Measurements from ENCODE around the gene ZHX3. TPM values are rescaled to one million over a fixed set of nuclear protein-coding genes. Genes with fewer than 3 reads are reported as not detected.

The ZHX3 gene
- total RNA-seq, 8 experiments from 2014 or later: 6.6 to 20.6 (median 13.0) TPM

DNA sequence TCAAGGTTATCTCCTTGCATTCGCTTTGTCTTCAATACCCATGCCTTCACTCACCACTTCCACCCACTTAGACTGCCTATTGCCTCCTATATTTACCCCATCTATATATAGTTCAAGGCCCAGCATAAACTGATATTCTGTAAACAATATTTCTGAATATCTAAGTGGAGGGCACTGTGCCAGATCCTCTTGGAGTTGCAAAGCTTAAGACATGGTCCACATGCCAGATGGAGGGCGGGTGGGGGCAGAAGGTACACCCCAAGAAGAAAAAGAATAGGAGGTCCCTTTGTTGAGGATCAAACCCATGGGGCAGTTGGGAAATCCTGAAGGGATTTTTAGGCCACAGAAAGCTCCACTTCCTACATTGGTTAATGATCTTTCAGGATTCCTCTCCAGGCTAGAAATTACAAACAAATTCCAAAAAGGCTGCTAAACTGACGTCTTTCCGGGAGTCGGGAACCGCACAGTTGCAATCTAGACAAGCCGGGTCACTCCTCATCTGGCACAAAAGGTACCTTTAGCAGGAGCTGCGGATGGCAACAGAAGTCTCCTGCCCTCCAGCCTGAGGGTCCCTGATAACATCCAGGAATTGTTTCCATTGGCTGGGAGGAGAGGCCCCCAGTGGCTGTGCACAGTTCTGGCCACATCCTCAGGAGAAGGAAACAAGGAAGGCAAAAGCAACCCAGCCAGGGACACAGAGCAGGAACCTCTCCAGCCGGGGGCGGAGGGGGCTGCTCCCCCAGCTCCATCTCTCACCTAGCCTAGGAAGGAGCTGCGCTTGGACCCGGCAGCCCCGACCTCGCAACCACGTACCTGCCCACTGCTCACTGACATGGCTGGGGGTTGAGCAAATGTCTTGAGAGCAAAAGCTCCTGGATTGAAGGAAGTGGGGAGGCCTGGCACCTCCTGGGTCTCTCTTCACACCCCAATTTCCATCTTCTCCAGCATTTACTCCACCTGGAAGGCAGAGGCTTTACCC lies 17.2 kb upstream of the ZHX3 start:
- peaks cover 0 to 3% of the 10 kb centered on the region in 2 donors for H3K4me1 ChIP-seq (replicated peaks in 1 of 2)
- WGBS, 10 experiments: 79 to 97% (median 85%) methylated on average over 2 to 14 of the region's 15 CpGs; no CpG with 5 or more reads in 2 of the 10 experiments
- no peak overlapping the region for H3K4me3 ChIP-seq
- no peak overlapping the region for H3K27ac ChIP-seq
- in situ Hi-C loops (cut with MboI; ENCODE audit: low pct_unique_long_range_greater_than_20kb in 2 of 9, low sequenced_read_pairs in 9 of 9, unreplicated experiment in 9 of 9): loop anchor here (10.0 to 25.0 kb wide), 5 partner anchors 160 to 372 kb away; no protein-coding TSS in a partner anchor
- ATAC-seq (replicated peaks in 6 of 8): peak in 1 of 8 experiments; percentile 16

DNA sequence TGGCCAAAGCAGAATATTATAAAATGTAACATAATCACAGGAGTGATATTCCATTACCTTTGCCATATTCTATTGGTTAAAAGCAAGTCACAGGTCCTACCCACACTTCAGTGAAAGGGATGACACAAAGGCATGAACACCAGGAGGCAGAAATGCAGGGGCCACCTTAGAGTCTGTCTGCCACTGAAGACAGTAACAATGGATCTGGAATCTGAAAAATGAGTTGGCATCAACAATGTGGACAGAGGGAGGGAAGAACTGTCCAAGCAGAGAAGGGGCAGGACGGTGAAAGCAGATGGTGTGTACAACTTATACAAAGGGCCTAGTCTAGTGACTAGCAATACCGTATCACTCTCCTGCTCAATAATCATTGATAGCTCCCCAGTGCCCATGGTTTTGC lies 16.5 kb upstream of the ZHX3 start:
- ATAC-seq (replicated peaks in 6 of 8): peak in 1 of 8 experiments; percentile 42
- WGBS, 10 experiments: 60 to 100% (median 90%) methylated on average over 1 to 2 of the region's 2 CpGs; no CpG with 5 or more reads in 3 of the 10 experiments
- no peak overlapping the region for H3K4me3 ChIP-seq
- in situ Hi-C loops (cut with MboI; ENCODE audit: low pct_unique_long_range_greater_than_20kb in 2 of 9, low sequenced_read_pairs in 9 of 9, unreplicated experiment in 9 of 9): loop anchor here (10.0 to 25.0 kb wide), 5 partner anchors 159 to 372 kb away; no protein-coding TSS in a partner anchor
- H3K4me1 ChIP-seq (replicated peaks in 1 of 2): peaks cover 3 to 10% of the 10 kb centered on the region in 2 donors
- no peak overlapping the region for H3K27ac ChIP-seq

DNA sequence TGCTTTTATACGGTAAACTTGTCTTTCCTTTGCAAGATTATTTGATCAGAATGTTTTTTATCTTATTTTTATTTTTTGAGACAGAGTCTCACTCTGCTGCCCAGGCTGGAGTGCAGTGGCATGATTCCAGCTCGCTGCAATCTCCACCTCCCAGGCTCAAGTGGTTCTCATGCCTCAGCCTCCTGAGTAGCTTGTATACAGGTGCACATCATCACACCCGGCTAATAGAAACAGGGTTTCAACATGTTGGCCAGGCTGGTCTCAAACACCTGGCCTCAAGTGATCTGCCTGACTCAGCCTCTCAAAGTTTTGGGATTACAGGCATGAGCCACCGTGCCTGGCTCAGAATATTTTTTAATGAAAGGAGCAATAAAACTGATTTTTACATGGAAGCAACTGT lies 14.2 kb upstream of the ZHX3 start:
- ATAC-seq (replicated peaks in 6 of 8): no peak
- WGBS, 10 experiments: 60 to 100% (median 85%) methylated on average over 1 to 4 of the region's 4 CpGs; no CpG with 5 or more reads in 1 of the 10 experiments
- H3K27ac ChIP-seq: no peak overlapping the region
- peaks cover 5 to 10% of the 10 kb centered on the region in 2 donors for H3K4me1 ChIP-seq (replicated peaks in 1 of 2)
- no peak overlapping the region for H3K4me3 ChIP-seq
- in situ Hi-C loops (cut with MboI; ENCODE audit: low pct_unique_long_range_greater_than_20kb in 2 of 9, low sequenced_read_pairs in 9 of 9, unreplicated experiment in 9 of 9): loop anchor here (10.0 to 25.0 kb wide), 5 partner anchors 157 to 369 kb away; no protein-coding TSS in a partner anchor

DNA sequence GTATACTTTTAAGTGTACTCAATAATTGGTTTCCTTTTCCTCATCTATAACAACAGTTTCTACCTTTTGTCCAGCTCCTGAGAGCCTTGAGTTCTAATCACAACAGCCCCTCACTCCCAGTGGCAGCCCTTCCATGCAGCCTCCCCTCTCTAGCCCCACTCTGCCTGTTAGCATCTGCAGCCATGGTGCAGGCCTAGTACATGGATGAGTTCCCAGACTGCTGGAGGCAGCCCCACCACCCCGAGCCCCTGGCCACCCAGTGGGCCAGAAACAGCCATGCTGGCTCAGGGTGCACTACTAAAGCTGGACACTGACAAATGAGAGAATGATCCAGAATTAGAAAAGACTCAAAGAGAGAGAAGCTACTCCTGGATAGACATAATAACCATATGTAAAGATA lies 13.4 kb upstream of the ZHX3 start:
- WGBS, 10 experiments: no CpG with 5 or more reads among the region's 1 CpG
- no peak for ATAC-seq (replicated peaks in 6 of 8)
- H3K4me1 ChIP-seq (replicated peaks in 1 of 2): peaks cover 5 to 10% of the 10 kb centered on the region in 2 donors
- in situ Hi-C loops (cut with MboI; ENCODE audit: low pct_unique_long_range_greater_than_20kb in 2 of 9, low sequenced_read_pairs in 9 of 9, unreplicated experiment in 9 of 9): loop anchor here (10.0 to 25.0 kb wide), 5 partner anchors 156 to 369 kb away; no protein-coding TSS in a partner anchor
- no peak overlapping the region for H3K27ac ChIP-seq
- no peak overlapping the region for H3K4me3 ChIP-seq

DNA sequence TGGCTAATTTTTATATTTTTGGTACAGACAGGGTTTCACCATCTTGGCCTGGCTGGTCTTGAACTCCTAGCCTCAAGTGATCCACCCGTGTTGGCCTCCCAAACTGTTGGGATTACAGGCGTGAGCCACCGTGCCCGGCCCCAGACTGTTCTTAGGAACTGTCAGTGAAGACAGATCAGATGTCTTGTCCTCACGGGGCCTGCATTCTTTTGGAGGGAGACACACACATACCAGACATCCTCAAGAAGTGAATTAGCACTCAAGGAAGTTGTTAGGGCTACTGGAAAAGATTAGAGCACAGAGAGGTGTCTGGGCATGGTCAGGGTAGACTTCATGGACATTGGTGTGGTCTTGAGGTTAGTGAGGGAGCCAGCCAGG lies 12.8 kb upstream of the ZHX3 start:
- no peak overlapping the region for H3K27ac ChIP-seq
- no peak overlapping the region for H3K4me3 ChIP-seq
- in situ Hi-C loops (cut with MboI; ENCODE audit: low pct_unique_long_range_greater_than_20kb in 2 of 9, low sequenced_read_pairs in 9 of 9, unreplicated experiment in 9 of 9): loop anchor here (10.0 to 25.0 kb wide), 5 partner anchors 156 to 368 kb away; no protein-coding TSS in a partner anchor
- H3K4me1 ChIP-seq (replicated peaks in 1 of 2): peaks cover 5 to 10% of the 10 kb centered on the region in 2 donors
- no peak for ATAC-seq (replicated peaks in 6 of 8)
- 0 to 100% (median 87%) methylated on average over 1 to 4 of the region's 5 CpGs; no CpG with 5 or more reads in 4 of the 10 experiments for WGBS, 10 experiments

DNA sequence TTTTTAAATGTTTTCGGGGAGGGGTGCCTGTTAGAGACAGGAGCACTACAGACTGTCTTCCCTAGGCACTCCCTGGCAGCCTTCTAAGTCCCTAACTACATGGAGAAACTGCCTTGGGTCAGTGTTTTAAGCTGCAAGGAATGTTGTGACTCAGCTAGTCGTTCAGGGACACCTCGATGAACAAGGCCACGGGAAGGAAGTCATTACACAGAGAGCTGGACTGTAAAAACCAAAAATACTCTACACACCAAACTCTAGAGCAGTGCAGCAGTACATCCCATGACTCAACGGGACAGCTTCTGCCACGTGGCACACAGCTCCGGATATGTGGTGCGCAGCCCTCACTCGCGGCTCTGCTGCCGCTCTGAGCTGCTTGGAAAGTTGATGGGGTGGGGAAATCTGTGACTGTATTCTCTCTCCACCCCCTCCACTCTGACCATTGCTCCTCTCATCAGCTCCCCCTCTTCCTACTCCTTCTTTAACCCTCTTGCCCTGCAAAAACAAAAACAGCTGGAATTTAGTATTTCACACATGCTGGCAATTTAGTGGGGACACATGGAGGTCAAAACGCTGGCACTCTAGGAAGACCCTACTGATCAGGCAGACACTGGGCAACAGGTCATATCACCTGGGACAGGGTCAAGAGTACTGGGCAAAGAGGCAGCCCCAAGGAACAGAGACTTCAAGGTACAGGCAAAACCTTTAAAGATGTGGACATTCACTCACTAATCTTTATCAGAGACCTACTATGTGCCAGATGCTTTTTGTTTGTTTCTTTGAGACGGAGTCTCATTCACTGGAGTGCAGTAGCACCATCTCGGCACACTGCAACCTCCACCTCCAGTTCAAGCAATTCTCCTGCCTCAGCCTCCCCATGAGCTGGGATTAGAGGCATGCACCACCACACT lies 12.2 kb upstream of the ZHX3 start:
- in situ Hi-C loops (cut with MboI; ENCODE audit: low pct_unique_long_range_greater_than_20kb in 2 of 9, low sequenced_read_pairs in 9 of 9, unreplicated experiment in 9 of 9): loop anchor here (10.0 to 25.0 kb wide), 5 partner anchors 155 to 367 kb away; no protein-coding TSS in a partner anchor
- peak; percentile 49 to 98 (median 70) for ATAC-seq (replicated peaks in 6 of 8)
- 3 to 100% (median 70%) methylated on average over 1 to 11 of the region's 14 CpGs; no CpG with 5 or more reads in 1 of the 10 experiments for WGBS, 10 experiments
- H3K27ac ChIP-seq: no peak overlapping the region
- H3K4me3 ChIP-seq: no peak overlapping the region
- peaks cover 5 to 10% of the 10 kb centered on the region in 2 donors for H3K4me1 ChIP-seq (replicated peaks in 1 of 2)

DNA sequence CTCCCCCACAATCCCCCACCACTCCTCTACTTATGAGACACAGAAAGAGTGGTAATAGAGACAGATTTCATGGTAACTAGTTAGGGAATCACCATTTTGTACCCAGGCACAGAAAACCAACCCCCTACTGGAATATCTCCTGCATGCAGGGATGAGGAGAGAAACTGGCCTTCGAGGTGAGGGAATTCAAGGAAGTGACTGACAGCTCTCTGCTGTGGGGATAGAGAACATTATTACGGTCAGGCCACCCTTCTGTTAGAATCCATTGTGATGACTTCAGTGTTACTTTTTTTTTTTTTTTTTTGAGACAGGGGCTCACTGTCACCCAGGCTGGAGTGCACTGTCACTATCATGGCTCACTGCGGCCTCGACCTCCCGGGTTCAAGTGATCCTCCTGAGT lies 9.6 kb upstream of the ZHX3 start:
- Histone ChIP-seq H3K4me3 (no peak overlapping the region), H3K27ac (no peak overlapping the region), H3K4me1 (replicated peaks in 1 of 2) (peaks cover 5 to 10% of the 10 kb centered on the region in 2 donors)
- 80 to 100% (median 88%) methylated on average over 1 to 4 of the region's 5 CpGs; no CpG with 5 or more reads in 4 of the 10 experiments for WGBS, 10 experiments
- in situ Hi-C loops (cut with MboI; ENCODE audit: low pct_unique_long_range_greater_than_20kb in 2 of 9, low sequenced_read_pairs in 9 of 9, unreplicated experiment in 9 of 9): loop anchor here in 8 of 9 experiments (25.0 kb wide), 3 partner anchors 165 to 365 kb away; no protein-coding TSS in a partner anchor
- ATAC-seq (replicated peaks in 6 of 8): no peak

DNA sequence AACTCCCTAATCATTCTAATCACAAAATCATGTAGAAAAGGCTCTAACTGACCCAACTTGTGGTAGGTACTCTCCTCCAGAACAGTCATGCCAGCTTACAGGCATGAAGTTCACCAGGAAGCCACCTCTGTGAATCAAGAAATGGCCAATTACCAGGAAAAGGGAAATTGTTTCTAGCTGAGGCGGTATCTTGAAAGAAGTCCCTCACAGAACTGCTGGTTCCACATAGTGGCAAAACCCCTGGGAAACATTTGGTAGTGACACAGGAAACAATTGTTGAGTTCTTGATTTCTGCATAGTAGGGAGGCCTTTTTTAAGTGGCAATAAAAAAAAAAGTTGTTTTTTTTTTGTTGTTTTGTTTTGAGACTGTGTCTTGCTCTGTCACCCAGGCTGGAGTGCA lies 3.4 kb upstream of the ZHX3 start:
- ATAC-seq (replicated peaks in 6 of 8): no peak
- Histone ChIP-seq H3K27ac (no peak overlapping the region), H3K4me1 (replicated peaks in 1 of 2) (peaks cover 4 to 7% of the 10 kb centered on the region in 2 donors), H3K4me3 (no peak overlapping the region)
- in situ Hi-C loops (cut with MboI; ENCODE audit: low pct_unique_long_range_greater_than_20kb in 2 of 9, low sequenced_read_pairs in 9 of 9, unreplicated experiment in 9 of 9): no loop called here
- WGBS, 10 experiments: 80 to 100% (median 100%) methylated on average over 1 of the region's 1 CpG; no CpG with 5 or more reads in 4 of the 10 experiments

DNA sequence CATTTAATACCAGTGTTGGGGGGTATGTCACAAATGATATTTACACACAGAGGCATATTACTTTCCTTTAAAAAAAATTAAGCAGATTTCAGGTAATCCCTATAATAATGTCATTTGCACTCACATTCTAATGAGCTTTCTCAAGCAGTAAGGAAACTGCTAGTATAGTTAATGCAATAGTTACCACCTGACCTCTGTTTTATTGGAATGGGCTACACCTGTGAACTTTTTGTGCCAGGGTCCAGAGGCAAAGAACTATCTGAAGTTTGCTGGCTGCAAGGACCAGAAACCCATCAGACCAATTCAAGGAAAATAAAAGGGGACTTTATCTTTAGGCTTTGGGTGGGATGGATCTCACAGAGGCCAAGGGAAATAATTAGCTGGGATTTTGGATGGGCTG lies 2.9 kb upstream of the ZHX3 start:
- Histone ChIP-seq H3K27ac (no peak overlapping the region), H3K4me3 (no peak overlapping the region), H3K4me1 (replicated peaks in 1 of 2) (peaks cover 4 to 9% of the 10 kb centered on the region in 2 donors)
- ATAC-seq (replicated peaks in 6 of 8): no peak
- in situ Hi-C loops (cut with MboI; ENCODE audit: low pct_unique_long_range_greater_than_20kb in 2 of 9, low sequenced_read_pairs in 9 of 9, unreplicated experiment in 9 of 9): no loop called here

DNA sequence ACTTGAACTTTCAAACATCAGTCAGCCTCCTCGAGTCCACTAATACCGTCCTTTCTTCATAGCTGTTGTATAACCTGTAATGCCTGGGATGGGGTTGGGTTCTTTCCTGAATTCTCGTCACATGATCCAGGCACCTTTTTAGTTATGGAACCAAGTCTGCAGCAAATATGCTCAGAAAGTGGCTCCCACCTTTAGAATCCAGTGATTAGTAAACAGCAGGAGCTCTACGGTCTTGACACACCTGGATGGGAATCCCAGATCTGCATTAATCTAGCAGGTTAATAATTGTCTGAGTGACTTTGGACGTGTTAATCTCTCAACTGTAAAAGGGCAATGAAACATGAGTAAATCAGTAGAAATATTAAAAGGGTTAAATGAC lies 729 bp upstream of the ZHX3 start:
- in situ Hi-C loops (cut with MboI; ENCODE audit: low pct_unique_long_range_greater_than_20kb in 2 of 9, low sequenced_read_pairs in 9 of 9, unreplicated experiment in 9 of 9): no loop called here
- no peak overlapping the region for H3K27ac ChIP-seq
- 47 to 92% (median 68%) methylated on average over 2 to 5 of the region's 5 CpGs; no CpG with 5 or more reads in 2 of the 10 experiments for WGBS, 10 experiments
- H3K4me3 ChIP-seq: peak overlapping the region in 2 of 5 donors; percentile 69 to 76
- peaks cover 4 to 9% of the 10 kb centered on the region in 2 donors for H3K4me1 ChIP-seq (replicated peaks in 1 of 2)
- ATAC-seq (replicated peaks in 6 of 8): no peak

DNA sequence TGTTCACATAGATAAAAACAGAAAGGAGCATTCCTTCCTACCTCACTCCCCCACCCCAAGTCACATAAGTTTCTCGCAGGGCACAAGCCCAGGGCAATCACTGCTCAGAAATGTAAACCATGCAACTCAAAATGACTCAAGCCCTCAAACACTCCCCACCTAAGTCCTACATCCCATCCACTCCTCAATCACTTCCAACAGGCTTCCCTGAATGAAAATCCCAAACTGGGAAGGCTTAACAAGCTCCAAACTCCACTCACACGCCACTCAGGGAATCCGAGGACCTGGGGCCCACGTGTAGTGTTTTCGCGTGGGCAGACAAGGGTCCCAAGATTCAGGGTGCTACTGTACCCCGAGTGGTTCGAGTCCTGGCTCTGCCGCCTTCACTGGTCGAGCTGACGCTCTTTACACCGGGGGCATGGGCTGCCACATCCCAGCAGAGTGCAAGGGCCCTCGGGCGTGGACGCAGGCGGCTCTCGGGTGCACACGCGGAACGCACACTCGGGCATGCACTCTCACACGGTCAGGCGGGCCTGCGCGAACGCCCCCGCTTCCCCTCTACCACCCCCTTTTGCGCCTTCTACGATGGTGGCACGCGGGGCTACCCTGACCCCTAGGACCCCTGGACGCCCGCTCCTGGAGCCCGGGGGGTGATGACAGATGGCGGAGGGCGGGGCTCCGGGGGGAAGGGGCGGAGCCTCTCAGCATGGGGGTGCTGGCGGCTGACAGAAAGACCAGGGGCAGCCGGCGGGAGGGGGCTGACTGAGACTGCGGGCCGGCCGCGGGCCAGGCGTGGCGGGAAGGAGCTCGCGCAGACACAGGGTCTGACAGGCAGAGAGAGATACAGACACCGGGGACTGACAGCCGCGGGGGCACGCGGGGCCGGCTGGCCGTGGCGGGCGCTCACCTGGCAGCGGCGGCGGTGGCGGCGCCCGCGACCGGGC lies 657 bp downstream of the ZHX3 start:
- ATAC-seq (replicated peaks in 6 of 8): peak; percentile 58 to 81 (median 78)
- in situ Hi-C loops (cut with MboI; ENCODE audit: low pct_unique_long_range_greater_than_20kb in 2 of 9, low sequenced_read_pairs in 9 of 9, unreplicated experiment in 9 of 9): no loop called here
- Histone ChIP-seq H3K27ac (peak overlapping the region; percentile 88 to 93), H3K4me1 (replicated peaks in 1 of 2) (peaks cover 4 to 9% of the 10 kb centered on the region in 2 donors), H3K4me3 (peak overlapping the region; percentile 60 to 76 (median 72))
- 0 to 20% (median 0%) methylated on average over 1 to 11 of the region's 66 CpGs; no CpG with 5 or more reads in 2 of the 10 experiments for WGBS, 10 experiments

Measured in motor neuron (in vitro differentiated cells).